Body of pancreas (tissue), 4 donors: ENCODE data around the gene SP6.

ENCODE experiments used
- POLR2A ChIP-seq, 3 donors: fragments of 450-650 bp; IDR thresholded peaks; one replicate each; pipeline ENCODE4 v1.6.1; 2016; ENCODE audit warnings: antibody characterized with exemption in 3 of 3, mild to moderate bottlenecking in 2 of 3
- TF ChIP-seq, protein P1 (sequence below), 7 experiments: fragments of 450-650 bp in 4 of 7; fragments of 200-600 bp in 3 of 7; sonication (generic) in 3 of 7; IDR thresholded peaks; one replicate each; pipeline ENCODE4 v1.5.1; 2016 to 2019; ENCODE audit warnings: antibody characterized with exemption in 7 of 7

DNA sequence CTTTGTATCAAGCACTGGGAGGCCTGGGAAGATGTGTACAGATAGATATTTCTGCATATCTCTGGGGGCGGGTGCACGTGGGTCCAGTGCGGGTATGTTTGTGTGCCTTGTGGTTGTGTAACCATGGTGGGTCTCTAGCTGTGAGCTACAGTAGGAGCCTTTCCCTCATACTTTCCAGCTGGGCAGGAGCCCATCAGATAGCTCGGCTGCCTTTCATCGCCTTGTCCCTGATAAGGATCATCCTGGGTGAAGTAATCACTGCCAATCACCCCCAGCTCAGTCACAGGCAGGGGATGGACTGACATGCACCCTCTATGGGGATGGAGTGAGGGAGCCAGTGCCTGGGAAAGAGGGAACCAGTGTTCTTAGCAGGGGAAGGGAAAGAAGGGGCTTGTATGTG is 6.7 kb downstream of the SP6 start:
- TF ChIP-seq, protein P1, sequence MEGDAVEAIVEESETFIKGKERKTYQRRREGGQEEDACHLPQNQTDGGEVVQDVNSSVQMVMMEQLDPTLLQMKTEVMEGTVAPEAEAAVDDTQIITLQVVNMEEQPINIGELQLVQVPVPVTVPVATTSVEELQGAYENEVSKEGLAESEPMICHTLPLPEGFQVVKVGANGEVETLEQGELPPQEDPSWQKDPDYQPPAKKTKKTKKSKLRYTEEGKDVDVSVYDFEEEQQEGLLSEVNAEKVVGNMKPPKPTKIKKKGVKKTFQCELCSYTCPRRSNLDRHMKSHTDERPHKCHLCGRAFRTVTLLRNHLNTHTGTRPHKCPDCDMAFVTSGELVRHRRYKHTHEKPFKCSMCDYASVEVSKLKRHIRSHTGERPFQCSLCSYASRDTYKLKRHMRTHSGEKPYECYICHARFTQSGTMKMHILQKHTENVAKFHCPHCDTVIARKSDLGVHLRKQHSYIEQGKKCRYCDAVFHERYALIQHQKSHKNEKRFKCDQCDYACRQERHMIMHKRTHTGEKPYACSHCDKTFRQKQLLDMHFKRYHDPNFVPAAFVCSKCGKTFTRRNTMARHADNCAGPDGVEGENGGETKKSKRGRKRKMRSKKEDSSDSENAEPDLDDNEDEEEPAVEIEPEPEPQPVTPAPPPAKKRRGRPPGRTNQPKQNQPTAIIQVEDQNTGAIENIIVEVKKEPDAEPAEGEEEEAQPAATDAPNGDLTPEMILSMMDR (IDR thresholded peaks at IDR 0.05) = no peak
- no peak for TF ChIP-seq POLR2A (IDR thresholded peaks at IDR 0.05)
